ENCODE results near the gene FAM222B. TPM values are rescaled to one million over a fixed set of nuclear protein-coding genes. Genes with fewer than 3 reads are reported as not detected.

The FAM222B gene
- total RNA-seq, 1 donor from 2014 or later, result 15.6 TPM

DNA sequence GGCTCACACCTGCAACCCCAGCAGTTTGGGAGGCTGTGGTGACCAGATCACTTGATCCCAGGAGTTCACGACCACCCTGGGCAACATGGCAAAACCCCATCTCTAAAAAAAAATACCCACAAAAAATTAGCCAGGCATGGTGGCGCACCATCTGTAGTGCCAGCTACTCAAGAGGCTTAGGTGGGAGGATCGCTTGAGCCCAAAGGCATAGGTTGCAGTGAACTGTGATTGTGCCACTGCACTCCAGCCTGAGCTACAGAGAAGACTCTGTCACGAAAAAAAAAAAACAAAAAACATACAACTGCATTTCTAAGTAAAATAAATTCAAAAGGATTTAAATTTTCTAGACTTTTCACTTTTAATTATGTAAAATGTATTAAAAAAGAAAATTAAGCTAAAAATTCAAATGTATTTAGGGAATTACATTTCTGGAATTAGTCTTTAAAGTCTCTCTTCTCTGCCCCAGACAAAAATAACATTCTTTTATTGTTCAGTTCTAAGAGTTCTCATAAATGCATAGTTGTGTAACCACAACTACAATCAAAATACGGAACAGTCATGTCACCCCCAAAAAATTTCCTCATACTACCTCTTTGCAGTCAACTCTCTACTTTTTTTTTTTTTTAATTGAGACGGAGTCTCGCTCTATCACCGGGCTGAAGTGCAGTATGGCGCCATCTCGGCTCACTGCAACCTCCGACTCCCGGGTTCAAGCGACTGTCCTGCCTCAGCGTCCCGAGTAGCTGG, 14.1 kb downstream of the FAM222B start:
- POLR2A ChIA-PET, result interaction anchor here (0.7 kb wide), 3 partner anchors 18 to 78 kb away, joined by 3 to 5 read pairs (median 4); no protein-coding TSS in a partner anchor
- no peak for ATAC-seq (ENCODE audit: low read depth)
- TF ChIP-seq, protein P1, sequence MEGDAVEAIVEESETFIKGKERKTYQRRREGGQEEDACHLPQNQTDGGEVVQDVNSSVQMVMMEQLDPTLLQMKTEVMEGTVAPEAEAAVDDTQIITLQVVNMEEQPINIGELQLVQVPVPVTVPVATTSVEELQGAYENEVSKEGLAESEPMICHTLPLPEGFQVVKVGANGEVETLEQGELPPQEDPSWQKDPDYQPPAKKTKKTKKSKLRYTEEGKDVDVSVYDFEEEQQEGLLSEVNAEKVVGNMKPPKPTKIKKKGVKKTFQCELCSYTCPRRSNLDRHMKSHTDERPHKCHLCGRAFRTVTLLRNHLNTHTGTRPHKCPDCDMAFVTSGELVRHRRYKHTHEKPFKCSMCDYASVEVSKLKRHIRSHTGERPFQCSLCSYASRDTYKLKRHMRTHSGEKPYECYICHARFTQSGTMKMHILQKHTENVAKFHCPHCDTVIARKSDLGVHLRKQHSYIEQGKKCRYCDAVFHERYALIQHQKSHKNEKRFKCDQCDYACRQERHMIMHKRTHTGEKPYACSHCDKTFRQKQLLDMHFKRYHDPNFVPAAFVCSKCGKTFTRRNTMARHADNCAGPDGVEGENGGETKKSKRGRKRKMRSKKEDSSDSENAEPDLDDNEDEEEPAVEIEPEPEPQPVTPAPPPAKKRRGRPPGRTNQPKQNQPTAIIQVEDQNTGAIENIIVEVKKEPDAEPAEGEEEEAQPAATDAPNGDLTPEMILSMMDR (IDR thresholded peaks at IDR 0.05), result no peak
- intact Hi-C loops (cut with micrococcal nuclease), result no loop called here
- no peak overlapping the region for H3K27ac Mint-ChIP-seq
- H3K27me3 Mint-ChIP-seq, result no peaks in the 10 kb centered on the region
- CTCF ChIA-PET, result no interaction called here
- no peaks in the 10 kb centered on the region for H3K9me3 Mint-ChIP-seq
- no peak overlapping the region for H3K4me3 Mint-ChIP-seq
- DNase-seq, result no peak
- no peaks in the 10 kb centered on the region for H3K4me1 Mint-ChIP-seq
- peaks cover 22% of the 10 kb centered on the region for H3K36me3 Mint-ChIP-seq (ENCODE audit: low read depth)

DNA sequence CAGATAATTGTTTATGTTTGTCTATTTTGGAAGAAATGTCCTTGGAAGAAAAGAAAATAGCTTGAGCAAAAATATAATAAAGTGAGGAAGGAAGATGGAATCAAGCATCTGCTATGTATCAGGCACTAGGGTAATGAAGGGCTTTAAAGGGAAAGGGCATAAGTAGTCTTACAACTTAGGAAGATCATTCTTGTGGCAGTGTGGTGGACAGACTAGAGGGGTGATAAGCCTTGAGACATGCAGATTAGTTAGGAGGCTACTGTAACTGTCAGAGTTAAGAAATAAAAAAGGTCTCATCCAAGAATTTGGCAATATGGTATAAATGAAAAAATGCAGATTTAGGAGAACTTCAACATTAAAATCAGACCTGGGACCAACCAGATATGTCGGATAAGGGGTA, 14.9 kb downstream of the FAM222B start:
- Mint-ChIP-seq H3K27ac (no peak overlapping the region), H3K9me3 (no peaks in the 10 kb centered on the region), H3K4me1 (no peaks in the 10 kb centered on the region), H3K4me3 (no peak overlapping the region), H3K36me3 (ENCODE audit: low read depth) (peaks cover 22% of the 10 kb centered on the region), H3K27me3 (no peaks in the 10 kb centered on the region)
- intact Hi-C loops (cut with micrococcal nuclease), result no loop called here
- ChIA-PET POLR2A (interaction anchor here (0.6 kb wide), 1 partner anchor 54 kb away, joined by 3 read pairs; no protein-coding TSS in a partner anchor), CTCF (interaction anchor here (1.0 to 1.5 kb wide), 3 partner anchors 64 to 101 kb away, joined by 3 to 4 read pairs (median 3); no protein-coding TSS in a partner anchor)
- TF ChIP-seq, protein P1 (IDR thresholded peaks at IDR 0.05), result no peak
- DNase-seq (no peak), ATAC-seq (ENCODE audit: low read depth) (no peak)

DNA sequence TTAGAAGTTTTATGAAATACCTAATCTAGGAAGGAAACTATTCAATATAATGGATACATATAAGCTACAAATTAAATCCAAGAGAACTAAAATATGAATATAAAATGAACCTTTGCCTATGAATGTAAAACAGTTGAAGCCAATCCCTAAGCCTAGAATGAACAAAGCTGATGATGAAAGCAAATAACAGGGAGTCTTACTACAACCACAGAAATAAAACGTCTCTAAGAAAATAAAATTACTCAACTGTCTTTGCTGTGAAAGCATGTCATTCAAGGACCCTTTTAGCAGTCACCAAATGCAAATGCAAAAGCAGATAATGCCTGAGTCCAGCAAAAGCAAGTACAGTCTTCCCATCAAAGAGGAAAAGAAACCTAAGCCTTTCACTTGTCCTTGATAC, 23.0 kb downstream of the FAM222B start:
- no peak for DNase-seq
- H3K4me3 Mint-ChIP-seq, result no peak overlapping the region
- ChIA-PET POLR2A (no interaction called here), CTCF (interaction anchor here (0.7 kb wide), 1 partner anchor 60 kb away, joined by 3 read pairs; no protein-coding TSS in a partner anchor)
- no peaks in the 10 kb centered on the region for H3K36me3 Mint-ChIP-seq (ENCODE audit: low read depth)
- no peak for ATAC-seq (ENCODE audit: low read depth)
- H3K4me1 Mint-ChIP-seq, result no peaks in the 10 kb centered on the region
- intact Hi-C loops (cut with micrococcal nuclease), result no loop called here
- no peak overlapping the region for H3K27ac Mint-ChIP-seq
- no peaks in the 10 kb centered on the region for H3K27me3 Mint-ChIP-seq
- H3K9me3 Mint-ChIP-seq, result no peaks in the 10 kb centered on the region
- TF ChIP-seq, protein P1 (IDR thresholded peaks at IDR 0.05), result no peak

DNA sequence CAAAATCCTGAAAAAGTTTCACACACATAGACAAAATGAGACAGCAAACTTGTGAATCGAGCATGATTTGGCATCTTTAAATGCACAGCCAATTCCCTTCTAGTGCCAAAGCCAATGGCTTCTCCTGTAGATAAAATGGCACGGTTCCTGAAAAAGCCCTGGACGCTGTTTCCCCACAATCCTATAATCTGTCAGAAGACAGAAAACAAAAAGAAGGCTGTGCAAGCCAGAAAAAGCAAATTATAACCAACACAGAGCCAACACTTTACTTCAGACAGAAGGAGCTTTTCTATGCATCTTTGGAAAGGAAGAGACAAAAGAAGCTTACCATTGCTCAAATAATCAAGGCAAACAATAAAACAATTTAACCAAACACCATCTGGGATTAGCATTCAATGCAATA, 23.8 kb downstream of the FAM222B start:
- POLR2A ChIA-PET, result no interaction called here
- TF ChIP-seq, protein P1 (IDR thresholded peaks at IDR 0.05), result no peak
- no peaks in the 10 kb centered on the region for H3K27me3 Mint-ChIP-seq
- ATAC-seq (ENCODE audit: low read depth) (no peak), DNase-seq (no peak)
- no peak overlapping the region for H3K4me3 Mint-ChIP-seq
- H3K9me3 Mint-ChIP-seq, result no peaks in the 10 kb centered on the region
- H3K36me3 Mint-ChIP-seq (ENCODE audit: low read depth), result no peaks in the 10 kb centered on the region
- no peaks in the 10 kb centered on the region for H3K4me1 Mint-ChIP-seq
- intact Hi-C loops (cut with micrococcal nuclease), result no loop called here
- H3K27ac Mint-ChIP-seq, result no peak overlapping the region
- CTCF ChIA-PET, result interaction anchor here (0.7 kb wide), 1 partner anchor 60 kb away, joined by 3 read pairs; no protein-coding TSS in a partner anchor

DNA sequence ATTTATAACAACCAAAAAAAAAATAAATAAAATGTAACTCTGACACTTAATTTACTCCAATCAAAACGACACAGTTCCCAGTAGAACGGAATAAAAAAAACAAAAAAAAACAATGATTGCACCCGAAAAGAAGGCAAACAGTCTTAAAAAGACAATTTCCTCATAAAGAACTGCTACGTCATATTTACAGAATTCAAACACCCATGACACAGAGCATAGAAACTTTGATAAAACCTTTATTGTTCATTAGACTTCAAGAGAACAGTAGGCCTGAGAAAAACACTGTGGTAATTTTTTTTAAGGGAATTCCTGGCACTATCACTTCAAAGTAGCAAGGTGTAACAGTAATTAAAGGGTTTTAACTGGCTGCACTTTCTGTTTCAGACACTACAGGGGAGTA, 26.1 kb downstream of the FAM222B start:
- CTCF ChIA-PET, result no interaction called here
- ATAC-seq (ENCODE audit: low read depth) (no peak), DNase-seq (no peak)
- Mint-ChIP-seq H3K27ac (no peak overlapping the region), H3K27me3 (no peaks in the 10 kb centered on the region), H3K9me3 (no peaks in the 10 kb centered on the region), H3K4me1 (peaks cover 9% of the 10 kb centered on the region), H3K36me3 (ENCODE audit: low read depth) (no peaks in the 10 kb centered on the region), H3K4me3 (no peak overlapping the region)
- TF ChIP-seq, protein P1 (IDR thresholded peaks at IDR 0.05), result no peak
- intact Hi-C loops (cut with micrococcal nuclease), result no loop called here
- POLR2A ChIA-PET, result no interaction called here
